ENCODE results near the gene KRT86. TPM values are rescaled to one million over a fixed set of nuclear protein-coding genes. Genes with fewer than 3 reads are reported as not detected.

The KRT86 gene
- total RNA-seq, 1 donor from 2014 or later: not detected

- no peak for DNase-seq (ENCODE audit: low read depth in 2 of 2)
Observed at GRCh38 chr12:52355176-52355575, 80.7 kb downstream of the KRT86 start.

DNA sequence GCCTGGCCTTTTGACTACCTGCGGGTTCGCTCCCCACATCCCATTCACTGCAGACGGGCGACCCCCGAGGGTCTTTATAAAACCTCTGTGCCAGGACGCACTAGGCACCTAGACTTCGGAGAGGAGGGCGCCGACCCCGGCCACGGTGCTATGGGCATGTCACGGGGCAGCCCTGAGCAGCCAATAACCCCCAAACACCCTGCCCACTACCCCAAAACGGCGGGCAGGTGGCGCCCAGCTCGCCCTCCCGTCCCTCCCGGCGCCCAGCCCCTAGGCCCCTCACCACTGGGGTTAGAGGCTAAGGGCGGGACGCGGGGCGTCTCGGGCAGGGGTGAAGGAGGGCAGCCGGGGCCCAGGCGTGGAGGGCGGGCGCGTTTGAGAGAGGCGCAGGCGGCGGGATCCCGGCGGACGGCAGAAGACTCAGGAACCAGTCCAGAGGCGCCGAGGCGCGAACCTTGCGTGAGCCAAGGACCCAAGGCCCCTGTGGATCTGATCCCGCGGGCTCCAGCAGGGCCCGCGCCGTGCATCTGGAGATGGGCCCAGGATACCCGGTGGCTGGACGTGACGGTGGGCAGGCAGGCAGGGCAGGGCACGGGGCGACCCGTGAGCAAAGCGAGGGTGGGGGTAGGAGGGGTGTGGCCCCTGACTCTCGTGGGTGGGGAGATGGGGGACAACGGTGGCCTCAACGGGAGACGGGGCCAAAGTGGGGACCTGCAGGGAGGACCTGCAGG, 81.8 kb downstream of the KRT86 start:
- DNase-seq (ENCODE audit: low read depth in 2 of 2): no peak

- no peak for DNase-seq (ENCODE audit: low read depth in 2 of 2)
Observed at GRCh38 chr12:52356762-52357580, 82.5 kb downstream of the KRT86 start.

Other genes with a start within 250 kb of the KRT86 start
- gene NR4A1, start 223.2 kb upstream of the KRT86 start, total RNA-seq: 0.65 and 2.0 TPM in 2 replicates
- gene ATG101, start 204.7 kb upstream of the KRT86 start, total RNA-seq: 41.8 and 66.5 TPM in 2 replicates
- gene SMIM41, start 194.9 kb upstream of the KRT86 start, total RNA-seq: under 0.01 TPM in 1 of 2 replicates, not detected in the other
- gene KRT80, start 82.6 kb upstream of the KRT86 start, total RNA-seq: 0.20 and 0.65 TPM in 2 replicates
- gene KRT7, start 41.4 kb upstream of the KRT86 start, total RNA-seq: 6.7 and 121 TPM in 2 replicates
- under 0.01 TPM in 1 of 2 replicates, not detected in the other for gene KRT81, start 16.9 kb downstream of the KRT86 start, total RNA-seq
- gene KRT83, start 46.8 kb downstream of the KRT86 start, total RNA-seq: not detected in 2 replicates
- not detected in 2 replicates for gene KRT85, start 92.8 kb downstream of the KRT86 start, total RNA-seq
- not detected in 2 replicates for gene KRT84, start 111.0 kb downstream of the KRT86 start, total RNA-seq
- not detected in 2 replicates for gene KRT82, start 131.7 kb downstream of the KRT86 start, total RNA-seq
- not detected in 2 replicates for gene KRT75, start 159.7 kb downstream of the KRT86 start, total RNA-seq
- gene KRT6B, start 177.5 kb downstream of the KRT86 start, total RNA-seq: not detected in 2 replicates
- gene KRT6C, start 199.2 kb downstream of the KRT86 start, total RNA-seq: not detected in 2 replicates
- gene KRT6A, start 218.6 kb downstream of the KRT86 start, total RNA-seq: not detected in 2 replicates
- not detected in 2 replicates for gene KRT5, start 245.7 kb downstream of the KRT86 start, total RNA-seq

All from lung microvascular endothelial cell (primary cell).